Stimulated activated CD4-positive, alpha-beta T cell treated with anti-CD3 and anti-CD28 coated beads, TNF-alpha, amount 100 ng/mL, for 4 hours (primary cell): ENCODE results near the gene HOXA11.
A peak's percentile ranks its signal among the peaks of the same experiment; 100 is the strongest.

Experiments
- DNase-seq, 3 experiments: peaks; one replicate each; pipeline ENCODE4 v3.0.0-alpha.2; 2020; ENCODE audit warnings: low read depth in 3 of 3

Gene HOXA11

GRCh38 chr7:27205325-27206280 lies 20.6 kb upstream of the HOXA11 start:
- DNase-seq = no peak

GRCh38 chr7:27204851-27205322 lies 19.9 kb upstream of the HOXA11 start:
- DNase-seq = no peak

- no peak for DNase-seq
Observed at GRCh38 chr7:27203964-27204594, 19.0 kb upstream of the HOXA11 start.

- no peak for DNase-seq
Observed at GRCh38 chr7:27203365-27203953, 18.4 kb upstream of the HOXA11 start.

- DNase-seq = no peak
Observed at GRCh38 chr7:27202862-27203134, 17.8 kb upstream of the HOXA11 start.

GRCh38 chr7:27202018-27202861 lies 17.2 kb upstream of the HOXA11 start:
- no peak for DNase-seq

GRCh38 chr7:27201580-27202017 lies 16.6 kb upstream of the HOXA11 start:
- DNase-seq = no peak

- no peak for DNase-seq
Observed at GRCh38 chr7:27200761-27201579, 15.9 kb upstream of the HOXA11 start.

- DNase-seq = no peak
Observed at GRCh38 chr7:27199849-27200760, 15.1 kb upstream of the HOXA11 start, which contains the start of gene HOXA13. TSS of gene HOXA13 (minus strand) at chr7:27200091. CDS start at chr7:27200077, 14 bp downstream.

- no peak for DNase-seq
Observed at GRCh38 chr7:27198871-27199801, 14.1 kb upstream of the HOXA11 start.

GRCh38 chr7:27198138-27198841 lies 13.3 kb upstream of the HOXA11 start:
- DNase-seq = no peak

GRCh38 chr7:27197137-27198042 lies 12.4 kb upstream of the HOXA11 start:
- no peak for DNase-seq

GRCh38 chr7:27196287-27196767 lies 11.3 kb upstream of the HOXA11 start:
- DNase-seq = peak; percentile 69 to 76 (median 76)

GRCh38 chr7:27194686-27195379 lies 9.8 kb upstream of the HOXA11 start:
- no peak for DNase-seq

GRCh38 chr7:27194002-27194352 lies 8.9 kb upstream of the HOXA11 start:
- no peak for DNase-seq

- DNase-seq = no peak
Observed at GRCh38 chr7:27193335-27194001, 8.4 kb upstream of the HOXA11 start.
